CD4-positive, alpha-beta T cell treated with Interleukin-2 at 100 ng/mL for 4 hours (primary cell): Measurements from ENCODE around the gene FGF12.

Source experiments
- DNase-seq: peaks from one replicate; pipeline ENCODE4 v3.0.0-alpha.2; 2020; ENCODE audit warnings: low spot score

The FGF12 gene

DNA sequence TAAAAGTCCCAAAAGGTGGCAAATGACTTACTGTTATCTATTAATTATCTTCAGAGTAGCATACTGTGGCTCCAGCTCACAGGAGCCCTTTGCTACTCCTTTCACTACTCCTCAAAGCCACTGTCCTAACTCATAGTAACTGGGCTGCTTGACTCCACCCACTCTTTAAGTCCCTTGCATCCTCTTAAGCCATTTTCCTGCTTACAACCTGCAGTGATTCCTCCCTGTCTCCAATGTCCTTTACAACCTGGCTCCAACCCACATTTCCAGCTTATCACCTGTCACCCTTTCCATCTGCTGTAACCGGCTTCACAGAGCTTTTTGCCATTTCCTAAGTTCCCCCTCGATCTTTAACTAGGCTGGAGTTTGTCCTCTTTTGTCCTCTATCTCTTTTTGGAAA, 388.1 kb downstream of the FGF12 start:
- no peak for DNase-seq

DNA sequence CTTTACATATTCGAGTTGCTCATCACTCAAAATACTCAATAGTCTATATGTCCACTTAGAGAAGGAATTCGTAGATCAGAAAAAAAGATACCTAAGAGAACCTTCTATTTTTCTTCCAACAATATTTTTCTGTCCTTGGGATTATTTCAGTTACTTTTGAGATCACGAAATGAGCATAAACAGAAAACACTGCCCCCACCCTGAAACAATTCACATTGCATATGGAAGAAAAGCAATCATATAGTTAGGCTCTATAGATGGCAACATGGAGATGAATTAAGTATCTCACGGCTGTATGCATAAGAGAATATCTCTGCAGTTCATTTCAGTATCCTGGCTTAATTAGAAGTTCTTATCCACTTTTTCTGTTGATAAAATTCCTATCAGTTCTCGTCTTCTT, 391.1 kb downstream of the FGF12 start:
- no peak for DNase-seq

DNA sequence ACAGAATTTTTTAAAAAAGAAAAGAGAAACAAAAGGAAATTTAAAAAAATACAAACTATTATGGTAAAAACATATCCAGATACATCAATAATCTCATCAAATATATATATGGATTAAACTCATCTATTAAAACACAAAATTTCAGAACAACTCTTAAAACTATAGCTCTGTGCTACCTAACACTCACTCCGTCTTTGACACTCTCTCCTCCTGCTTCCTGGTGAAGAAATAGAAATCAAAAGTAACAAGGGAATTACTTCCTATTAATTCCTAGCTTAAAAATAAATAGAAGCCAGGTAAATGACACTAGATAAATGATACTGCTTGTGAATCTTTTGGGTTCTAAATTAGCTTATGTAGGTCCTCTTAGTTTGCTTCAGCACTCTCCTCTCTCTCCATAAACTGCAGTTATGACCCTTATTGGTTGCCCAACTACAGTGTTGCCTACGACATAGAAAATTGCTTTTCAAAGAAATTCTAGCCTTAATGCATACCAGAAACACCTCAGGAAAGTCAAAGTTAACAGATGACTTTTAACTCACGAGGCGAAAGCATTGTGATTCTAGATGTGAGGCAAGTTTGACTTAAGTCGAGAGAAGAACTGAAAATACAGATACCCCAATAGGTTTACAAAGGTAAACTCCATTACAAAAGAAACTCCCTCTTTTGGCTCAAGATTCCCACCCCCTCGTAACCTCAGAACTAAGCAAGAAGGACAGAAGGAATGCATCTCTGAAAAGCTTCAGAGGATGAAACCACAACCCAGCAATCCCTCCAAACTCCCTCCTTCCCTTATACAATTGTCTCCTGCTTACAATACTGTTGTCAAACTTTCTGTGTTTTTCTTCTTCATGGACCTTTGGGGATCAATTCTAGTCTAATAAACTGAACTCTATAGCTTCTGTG, 394.7 kb downstream of the FGF12 start:
- no peak for DNase-seq

DNA sequence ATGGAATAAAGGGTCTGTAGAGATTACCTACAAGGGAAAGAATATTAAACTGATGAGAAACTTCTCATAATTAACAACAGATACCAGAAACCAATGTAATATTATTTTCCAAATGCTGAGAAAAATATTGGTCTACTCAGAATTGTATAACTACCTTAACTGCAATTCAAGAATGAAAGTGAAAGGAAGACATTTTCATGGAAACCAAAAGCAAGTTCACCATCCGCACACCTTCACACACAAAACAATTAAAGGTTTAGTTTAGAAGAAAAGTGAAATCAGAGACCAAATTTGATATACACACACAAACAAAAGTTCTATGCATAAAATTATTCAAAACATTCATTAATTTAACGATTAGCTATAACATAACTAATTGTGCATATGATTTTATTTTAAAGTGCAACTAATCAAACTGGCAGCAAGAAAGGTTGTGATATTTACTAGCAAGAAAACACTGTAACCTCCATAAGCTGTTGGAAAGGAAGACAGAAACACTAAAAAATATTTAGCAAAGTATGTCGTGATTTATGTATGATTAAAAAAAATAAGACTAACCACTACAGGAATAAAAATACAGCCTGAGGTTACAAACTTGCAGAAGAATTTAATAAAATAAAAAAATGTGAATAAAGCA, 395.5 kb downstream of the FGF12 start:
- DNase-seq = no peak

DNA sequence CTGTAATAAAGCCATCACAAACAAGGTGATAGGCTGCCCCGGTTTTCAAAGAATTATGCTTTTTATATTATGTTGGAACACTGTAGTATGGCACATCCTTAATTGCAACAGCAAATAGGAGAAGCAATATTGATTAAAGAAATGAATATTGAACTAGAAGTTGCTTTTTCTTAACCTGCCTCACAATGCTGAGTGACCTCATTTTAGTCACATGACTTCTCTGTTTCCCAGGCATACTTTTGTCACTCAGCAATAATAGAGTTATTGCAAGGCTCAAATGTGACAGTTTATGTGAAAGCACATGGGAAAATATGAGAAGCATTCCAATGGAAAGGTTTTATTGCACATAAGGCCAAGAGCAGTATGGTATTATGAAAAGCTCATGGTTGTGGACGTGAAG, 400.7 kb downstream of the FGF12 start:
- DNase-seq = no peak

DNA sequence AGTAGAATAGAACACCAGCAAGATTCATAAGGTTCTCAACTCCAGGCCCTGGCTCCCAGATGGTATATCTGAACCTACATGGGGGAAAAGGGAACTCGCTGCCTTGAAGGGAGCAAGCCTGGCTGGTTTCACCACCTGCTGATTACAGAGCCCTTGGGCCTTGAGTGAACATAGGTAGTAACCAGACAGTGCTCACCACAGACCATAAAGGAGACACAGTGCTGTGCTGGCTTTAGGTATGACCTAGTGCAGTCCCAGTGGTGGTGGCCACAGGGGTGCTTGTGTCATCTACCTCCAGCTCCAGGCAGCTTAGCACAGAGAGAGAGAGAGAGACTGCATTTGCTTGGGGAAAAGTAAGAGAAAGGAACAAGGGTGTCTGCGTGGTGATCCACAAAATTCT, 409.8 kb downstream of the FGF12 start:
- no peak for DNase-seq

DNA sequence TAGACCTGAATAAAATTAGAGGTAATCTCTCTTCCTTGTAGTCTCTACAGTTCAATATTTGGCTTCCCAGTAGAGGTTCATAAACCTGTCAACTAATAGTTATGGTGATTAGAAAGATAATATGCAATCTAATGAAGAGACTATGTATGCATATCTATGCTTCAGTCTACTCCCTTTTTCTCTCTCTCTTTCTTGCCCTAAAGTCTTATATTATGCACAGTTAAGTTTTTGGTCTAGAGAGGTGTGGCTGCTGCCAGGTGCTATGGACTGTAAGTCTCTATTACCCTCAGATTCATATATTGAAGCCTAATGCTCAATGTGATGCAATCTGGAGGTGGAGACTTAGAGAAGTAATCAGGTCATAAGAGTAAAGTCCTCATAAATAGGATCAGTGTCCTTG, 413.7 kb downstream of the FGF12 start:
- DNase-seq = no peak

DNA sequence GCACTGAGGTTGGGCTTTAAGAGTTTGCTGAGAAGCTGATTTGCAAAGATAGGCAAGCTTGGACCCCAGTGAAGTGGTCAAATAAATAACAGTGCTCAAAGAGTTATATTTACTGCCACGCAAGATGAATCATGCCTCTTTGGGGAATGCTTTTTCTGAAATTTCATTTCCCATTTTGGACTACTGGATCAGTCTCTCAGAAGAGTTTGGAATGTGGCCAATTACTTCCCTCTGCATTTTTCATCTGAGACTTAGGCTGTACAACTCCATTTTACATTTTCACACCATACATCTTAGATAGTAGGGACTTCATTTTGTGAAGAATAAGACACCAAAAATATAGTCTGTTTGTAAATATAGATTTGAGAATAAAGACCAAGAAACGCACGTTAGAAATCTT, 419.7 kb downstream of the FGF12 start:
- no peak for DNase-seq

DNA sequence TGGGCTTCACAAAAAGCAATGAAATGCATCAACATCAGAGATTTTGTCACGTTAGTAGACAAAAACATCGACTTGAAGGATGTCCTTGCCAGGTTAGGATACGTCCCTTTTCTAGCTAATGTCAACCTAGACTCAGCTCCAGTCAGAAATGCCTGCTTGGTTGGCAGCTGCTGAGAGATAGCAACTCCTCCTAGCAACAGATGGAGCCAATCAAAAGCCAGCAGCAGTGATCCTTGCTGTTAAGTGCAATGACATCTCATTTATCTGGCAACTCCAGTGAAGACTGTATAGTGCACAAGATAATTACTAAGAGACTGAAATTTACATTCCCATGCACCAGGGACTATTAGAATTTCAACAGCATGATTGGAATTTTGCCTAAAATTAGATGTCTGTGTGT, 424.1 kb downstream of the FGF12 start:
- DNase-seq = no peak

DNA sequence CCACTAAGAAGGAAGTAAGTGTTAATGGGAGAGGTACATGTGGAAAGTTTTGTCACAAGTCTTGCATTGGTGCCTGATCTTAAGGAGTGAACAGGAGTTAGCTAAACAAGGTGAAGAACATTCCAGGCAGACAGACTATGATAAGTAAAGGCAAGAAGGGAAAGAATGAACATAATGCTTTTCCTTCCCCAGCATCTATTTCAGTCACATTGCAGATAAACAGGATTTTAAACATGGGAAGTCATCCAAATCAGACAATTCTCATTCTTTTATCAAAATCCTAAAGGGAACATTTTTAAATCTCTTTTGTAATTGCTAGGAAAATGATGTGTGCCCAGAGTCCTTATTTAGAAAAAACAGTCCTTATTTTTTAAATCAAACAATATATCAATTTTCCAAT, 424.6 kb downstream of the FGF12 start:
- no peak for DNase-seq

DNA sequence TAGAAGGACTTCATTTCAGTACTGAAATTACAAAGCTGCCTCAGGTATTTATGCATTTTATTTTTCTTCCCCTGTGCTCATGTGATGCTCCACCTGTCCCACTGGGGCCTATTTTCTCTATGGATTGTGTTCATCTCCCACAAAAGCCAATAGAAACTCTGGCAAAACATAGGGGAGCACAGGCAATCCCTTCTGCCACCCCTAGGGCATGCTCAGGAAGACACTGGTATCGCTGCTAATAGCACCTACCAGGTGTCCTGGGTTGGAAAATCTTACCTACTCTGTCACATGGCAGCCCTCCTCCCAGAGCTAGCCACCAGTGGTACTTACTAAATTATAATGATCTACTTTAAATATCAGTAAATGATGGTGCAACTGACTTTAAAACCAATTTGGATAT, 427.4 kb downstream of the FGF12 start:
- no peak for DNase-seq

DNA sequence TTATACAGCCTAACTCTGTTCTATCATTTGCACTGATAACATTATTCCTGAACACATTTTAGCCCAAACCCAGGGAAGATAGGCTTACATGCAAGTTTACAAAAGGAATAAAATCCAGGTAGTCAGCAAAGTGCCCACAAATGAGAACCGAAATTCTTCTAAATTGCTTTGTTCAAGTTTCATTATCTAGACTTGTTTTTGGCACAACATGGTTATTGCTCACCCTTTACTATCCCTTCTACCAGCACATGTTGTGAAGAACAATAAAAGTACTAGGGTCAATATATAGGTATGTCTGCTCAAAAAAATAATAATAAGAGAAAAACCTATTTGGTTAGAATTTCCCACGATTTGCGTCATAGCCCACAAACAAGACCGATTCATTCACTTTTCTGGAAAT, 430.5 kb downstream of the FGF12 start:
- no peak for DNase-seq

DNA sequence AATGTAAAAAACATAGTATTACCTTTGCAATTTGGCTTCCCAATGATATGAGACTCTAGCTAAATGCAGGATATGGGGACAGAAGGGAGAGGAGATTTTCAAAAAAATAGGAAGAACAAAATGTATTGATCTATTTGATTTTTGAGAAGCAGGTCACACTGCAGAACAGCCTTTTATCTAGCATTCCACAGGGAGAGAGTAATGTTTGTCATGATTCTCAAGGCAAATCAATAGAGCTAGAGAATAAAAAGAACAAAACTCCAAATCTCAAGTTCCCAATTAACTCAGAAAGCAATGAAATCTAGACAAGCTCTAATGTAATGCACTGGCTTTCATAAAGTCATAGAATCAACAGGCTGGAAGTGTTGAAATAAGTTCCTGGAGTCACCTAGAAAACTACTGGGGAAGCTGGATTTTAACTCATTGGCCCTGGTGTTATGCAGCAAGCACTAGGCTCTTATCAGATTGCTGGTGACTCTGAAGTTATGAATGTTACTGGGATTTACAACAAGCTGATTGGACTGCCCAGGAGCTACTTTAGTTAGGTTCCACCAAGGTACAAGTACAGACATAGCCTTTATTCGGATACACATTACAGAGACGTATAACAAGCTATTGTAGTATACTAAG, 442.8 kb downstream of the FGF12 start:
- DNase-seq = no peak

DNA sequence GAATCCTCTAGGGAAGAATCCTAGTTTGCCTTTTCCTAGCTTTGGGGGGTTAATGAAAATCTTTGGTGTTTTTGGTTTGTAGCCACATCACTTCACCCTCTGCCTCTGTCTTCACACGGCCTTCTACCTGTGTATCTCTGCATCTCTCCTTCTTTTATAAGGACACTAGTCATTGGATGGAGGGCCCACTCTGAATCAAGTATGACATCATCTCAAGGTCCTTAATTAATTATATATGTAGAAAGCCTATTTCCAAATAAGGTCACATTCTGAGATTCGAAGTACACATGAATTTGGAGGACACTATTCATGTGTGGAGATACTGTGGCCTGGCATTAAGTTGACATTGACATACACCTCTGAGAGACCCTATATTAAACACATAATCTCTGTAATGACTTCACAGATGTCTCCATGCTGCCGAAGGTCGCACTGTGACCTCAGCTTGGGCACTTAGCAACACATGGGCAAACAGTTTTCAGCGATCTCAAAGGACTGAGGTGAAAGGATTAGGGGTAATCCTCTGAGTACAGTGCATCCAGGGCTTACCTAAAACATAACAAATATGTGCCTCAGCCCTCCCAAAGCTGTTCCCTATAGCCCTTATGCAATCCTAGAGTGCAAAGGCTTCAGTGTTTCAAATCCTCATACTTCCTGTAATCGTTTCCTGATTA, 446.0 kb downstream of the FGF12 start:
- no peak for DNase-seq

DNA sequence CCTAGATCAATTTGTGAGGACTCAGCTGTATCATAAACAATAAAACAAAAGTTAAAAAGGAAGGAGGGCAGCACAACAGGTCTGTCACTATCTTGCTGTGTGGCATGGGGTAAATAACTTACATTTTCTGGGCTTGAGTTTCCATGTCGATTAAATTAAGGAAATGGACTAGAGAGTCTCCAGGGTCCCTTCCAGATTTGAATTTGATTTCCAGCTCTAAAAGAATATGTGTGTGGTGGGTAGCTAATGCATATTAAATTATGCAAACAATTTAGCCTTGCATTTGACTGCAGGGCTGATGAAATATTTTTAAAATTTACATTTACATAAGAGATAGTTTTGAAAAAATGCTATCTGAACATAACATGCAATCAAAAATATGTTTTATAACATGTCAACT, 447.7 kb downstream of the FGF12 start:
- no peak for DNase-seq

DNA sequence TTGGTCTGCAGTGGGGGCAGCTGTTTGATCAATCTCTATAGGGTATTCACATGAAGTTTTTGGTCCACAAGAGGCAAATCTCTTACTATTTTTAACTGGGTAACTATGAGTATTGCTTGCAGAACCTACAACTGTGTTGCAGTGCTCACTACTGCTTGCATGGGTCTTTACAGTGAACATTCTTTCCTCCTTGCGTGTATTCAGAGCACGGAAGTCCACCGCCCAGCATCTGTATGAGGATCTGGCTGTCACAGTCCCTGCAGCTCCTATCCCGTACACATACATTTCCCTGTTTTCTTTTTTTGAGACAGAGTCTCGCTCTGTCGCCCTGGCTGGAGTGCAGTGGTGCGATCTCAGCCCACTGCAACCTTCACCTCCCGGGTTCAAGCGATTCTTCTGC, 449.9 kb downstream of the FGF12 start:
- no peak for DNase-seq

DNA sequence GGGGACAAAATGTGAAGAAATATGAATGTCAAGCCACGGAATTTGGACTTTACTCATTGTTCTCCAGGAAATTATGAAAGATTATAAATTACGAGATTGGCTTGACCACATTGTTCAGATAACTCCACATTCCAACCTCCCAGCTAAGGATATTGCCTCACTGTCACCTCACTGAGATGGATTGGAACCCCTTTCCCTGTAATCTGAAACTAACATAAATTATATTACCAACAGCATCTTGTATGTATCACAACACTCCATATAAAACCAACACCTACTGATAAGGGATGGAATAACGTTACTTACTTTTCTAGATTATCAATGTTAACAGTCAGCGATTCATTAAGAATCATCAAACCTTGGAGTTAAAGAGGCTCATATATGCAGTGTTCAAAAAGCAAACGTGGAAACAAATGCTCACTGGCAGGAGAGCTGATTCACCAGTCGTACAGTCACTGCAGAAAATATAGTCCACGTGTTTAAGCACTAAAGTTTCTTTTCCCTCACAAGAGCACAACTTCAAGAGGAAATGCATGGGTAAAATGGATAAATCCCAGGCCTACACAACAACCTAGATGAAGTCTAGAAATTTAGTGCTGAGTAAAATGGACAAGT, 451.5 kb downstream of the FGF12 start:
- no peak for DNase-seq

DNA sequence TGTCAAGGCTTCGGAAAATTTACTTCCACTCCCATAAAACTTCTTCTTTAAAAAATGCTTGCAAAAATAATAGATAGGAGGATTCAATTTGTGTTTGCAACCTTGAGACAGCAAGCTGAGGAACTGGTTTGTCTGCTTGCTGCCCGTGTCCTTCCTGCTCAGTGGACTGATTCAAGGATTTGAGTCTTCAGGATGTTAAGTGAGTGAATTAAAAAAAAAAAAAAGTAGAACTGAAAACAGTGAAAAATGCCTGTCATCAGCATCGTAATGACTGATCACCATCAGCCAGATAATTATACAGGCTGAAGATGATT, 453.7 kb downstream of the FGF12 start:
- DNase-seq = no peak

DNA sequence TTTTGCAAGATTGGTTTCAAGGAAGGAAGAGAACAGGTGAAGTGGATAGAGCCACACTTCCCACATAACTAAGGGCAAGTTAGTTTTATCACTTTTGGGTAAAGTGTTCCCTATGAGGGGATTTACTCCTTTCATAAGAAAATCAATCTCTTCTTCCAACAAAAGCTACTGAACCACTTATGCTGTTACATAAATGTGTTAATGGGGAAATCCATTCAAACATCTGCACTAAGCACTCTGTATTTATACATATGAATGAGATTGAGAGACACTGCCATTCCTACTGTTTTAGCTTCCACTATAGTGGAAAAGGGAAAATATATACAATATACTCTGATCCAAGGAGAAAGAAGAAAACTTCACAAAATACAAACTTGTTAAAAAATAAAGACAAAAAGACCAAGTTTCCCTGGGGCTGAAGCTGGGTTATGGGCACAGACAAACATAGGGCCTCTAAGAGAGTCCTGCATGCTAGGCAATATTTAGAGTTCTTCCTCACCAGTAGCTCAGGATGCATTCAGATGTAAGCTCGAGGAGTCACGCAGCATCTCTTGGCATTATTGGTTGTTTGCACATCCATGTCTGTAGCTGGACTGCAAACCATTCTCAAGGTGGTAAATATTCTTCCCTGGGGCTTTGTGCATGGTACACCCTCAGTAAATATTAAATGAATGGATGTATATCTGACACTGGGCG, 454.2 kb downstream of the FGF12 start:
- no peak for DNase-seq

DNA sequence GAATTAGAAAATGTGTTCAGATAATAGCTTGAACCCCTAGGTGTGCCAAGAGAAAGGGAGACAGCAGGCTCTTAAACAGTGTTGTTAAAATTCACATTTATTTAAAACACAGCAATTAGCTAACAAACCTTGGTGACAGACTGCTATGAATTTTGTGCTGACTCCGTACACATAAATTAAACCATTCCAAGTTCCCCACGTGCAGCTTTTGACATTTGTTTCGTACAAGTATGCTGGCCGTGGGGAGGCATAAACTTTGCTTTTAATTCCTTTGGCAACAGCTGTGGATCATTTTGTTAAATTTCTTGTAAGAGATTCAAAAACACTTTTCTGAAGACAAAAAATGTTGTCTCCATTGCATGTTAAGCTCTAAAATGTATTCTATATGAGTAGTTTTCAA, 465.3 kb downstream of the FGF12 start:
- no peak for DNase-seq

DNA sequence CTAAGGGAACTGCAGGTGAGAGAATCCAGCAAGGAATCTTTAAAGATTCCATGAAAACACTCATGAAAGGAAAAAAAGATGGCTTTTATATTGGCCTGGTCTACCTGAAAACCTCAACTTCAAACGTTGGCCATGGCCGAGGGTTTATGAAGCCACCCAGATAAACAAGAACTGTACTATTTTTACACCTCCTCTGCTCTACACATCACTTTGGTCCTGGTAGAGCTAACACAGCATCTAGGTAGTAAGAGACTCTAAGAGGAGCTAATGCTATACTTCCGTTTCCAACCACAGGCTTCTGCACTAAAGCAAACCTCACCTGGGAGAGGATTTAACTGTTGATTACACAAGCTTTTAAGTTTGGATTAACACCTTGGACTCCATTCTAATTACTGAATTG, 466.2 kb downstream of the FGF12 start:
- no peak for DNase-seq
